Suprapubic skin (tissue), 4 donors: ENCODE results near the gene JAKMIP1.

ENCODE experiments used
- EP300 ChIP-seq: sonication (generic); formaldehyde crosslinking; IDR thresholded peaks from one replicate; pipeline ENCODE4 v1.6.1; 2017; ENCODE audit warnings: antibody characterized with exemption
- POLR2A ChIP-seq, 2 donors: fragments of 450-650 bp; IDR thresholded peaks; one replicate each; pipeline ENCODE4 v1.6.1; 2017; ENCODE audit warnings: antibody characterized with exemption in 2 of 2, mild to moderate bottlenecking in 2 of 2, moderate library complexity in 2 of 2
- POLR2AphosphoS5 ChIP-seq, 3 donors: sonication (generic); formaldehyde crosslinking; IDR thresholded peaks; one replicate each; pipeline ENCODE4 v1.6.1; 2017; ENCODE audit warnings: antibody characterized with exemption in 3 of 3
- TF ChIP-seq, protein P1 (sequence below), 2 donors: fragments of 200-600 bp in 1 of 2; fragments of 450-650 bp in 1 of 2; sonication (generic) in 1 of 2; IDR thresholded peaks; one replicate each; pipeline ENCODE4 v1.5.1; 2016 to 2019; ENCODE audit warnings: antibody characterized with exemption in 2 of 2, mild to moderate bottlenecking in 1 of 2, moderate library complexity in 1 of 2

DNA sequence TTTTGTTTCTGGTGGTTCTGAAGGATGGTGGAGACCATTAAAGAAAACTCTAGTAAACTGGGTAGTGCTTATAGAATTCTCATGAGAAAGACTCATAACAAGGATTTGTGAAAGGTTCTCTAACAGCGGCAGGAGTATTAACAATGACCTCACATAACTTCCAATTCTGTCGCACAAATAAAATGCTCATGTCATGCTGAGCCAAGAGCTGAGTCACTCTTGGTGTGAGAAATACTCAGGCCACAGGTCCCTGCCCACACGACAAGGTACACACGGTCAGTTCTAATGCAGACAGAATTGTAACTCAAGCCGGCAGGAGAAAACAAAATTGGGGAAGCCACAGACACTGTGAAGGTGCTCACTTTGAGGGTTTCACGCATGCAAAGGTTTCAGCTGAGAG lies 147.7 kb downstream of the JAKMIP1 start:
- TF ChIP-seq POLR2A (IDR thresholded peaks at IDR 0.05) = no peak
- TF ChIP-seq, protein P1, sequence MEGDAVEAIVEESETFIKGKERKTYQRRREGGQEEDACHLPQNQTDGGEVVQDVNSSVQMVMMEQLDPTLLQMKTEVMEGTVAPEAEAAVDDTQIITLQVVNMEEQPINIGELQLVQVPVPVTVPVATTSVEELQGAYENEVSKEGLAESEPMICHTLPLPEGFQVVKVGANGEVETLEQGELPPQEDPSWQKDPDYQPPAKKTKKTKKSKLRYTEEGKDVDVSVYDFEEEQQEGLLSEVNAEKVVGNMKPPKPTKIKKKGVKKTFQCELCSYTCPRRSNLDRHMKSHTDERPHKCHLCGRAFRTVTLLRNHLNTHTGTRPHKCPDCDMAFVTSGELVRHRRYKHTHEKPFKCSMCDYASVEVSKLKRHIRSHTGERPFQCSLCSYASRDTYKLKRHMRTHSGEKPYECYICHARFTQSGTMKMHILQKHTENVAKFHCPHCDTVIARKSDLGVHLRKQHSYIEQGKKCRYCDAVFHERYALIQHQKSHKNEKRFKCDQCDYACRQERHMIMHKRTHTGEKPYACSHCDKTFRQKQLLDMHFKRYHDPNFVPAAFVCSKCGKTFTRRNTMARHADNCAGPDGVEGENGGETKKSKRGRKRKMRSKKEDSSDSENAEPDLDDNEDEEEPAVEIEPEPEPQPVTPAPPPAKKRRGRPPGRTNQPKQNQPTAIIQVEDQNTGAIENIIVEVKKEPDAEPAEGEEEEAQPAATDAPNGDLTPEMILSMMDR (IDR thresholded peaks at IDR 0.05) = no peak
- TF ChIP-seq POLR2AphosphoS5 (IDR thresholded peaks at IDR 0.05) = no peak
- TF ChIP-seq EP300 = no peak
